ENCODE measurements around the gene REXO5.
A peak's percentile ranks its signal among the peaks of the same experiment; 100 is the strongest.

Gene REXO5

DNA sequence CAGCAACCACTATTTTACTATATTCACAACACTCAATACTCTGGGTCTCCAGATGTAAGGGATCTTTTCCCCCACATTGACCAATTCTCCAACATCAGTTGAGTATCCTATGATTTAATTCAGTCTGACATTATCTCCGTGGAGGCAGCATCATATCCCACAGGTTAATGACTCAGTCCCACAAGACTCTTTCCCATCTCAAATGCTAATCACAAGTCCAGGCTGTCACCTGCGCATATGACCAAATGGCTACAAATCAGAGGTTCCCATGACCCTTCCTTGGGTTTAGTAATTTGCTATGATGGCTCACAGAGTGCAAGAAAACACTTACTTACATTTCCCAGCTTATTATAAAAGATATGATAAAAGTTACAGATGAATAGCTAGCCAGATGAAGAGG lies 23.9 kb upstream of the REXO5 start (continued):
- TF ChIP-seq ZNF654 (tag by site-specific recombination; IDR thresholded peaks at IDR 0.05; ENCODE audit: low read depth) (no peak), ZNF843 (tag by site-specific recombination; IDR thresholded peaks at IDR 0.05) (no peak)
- TF ChIP-seq, protein P1, sequence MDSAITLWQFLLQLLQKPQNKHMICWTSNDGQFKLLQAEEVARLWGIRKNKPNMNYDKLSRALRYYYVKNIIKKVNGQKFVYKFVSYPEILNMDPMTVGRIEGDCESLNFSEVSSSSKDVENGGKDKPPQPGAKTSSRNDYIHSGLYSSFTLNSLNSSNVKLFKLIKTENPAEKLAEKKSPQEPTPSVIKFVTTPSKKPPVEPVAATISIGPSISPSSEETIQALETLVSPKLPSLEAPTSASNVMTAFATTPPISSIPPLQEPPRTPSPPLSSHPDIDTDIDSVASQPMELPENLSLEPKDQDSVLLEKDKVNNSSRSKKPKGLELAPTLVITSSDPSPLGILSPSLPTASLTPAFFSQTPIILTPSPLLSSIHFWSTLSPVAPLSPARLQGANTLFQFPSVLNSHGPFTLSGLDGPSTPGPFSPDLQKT (IDR thresholded peaks at IDR 0.05; ENCODE audit: borderline replicate concordance, low read depth, low read length) = no peak
- TF ChIP-seq, protein P2, sequence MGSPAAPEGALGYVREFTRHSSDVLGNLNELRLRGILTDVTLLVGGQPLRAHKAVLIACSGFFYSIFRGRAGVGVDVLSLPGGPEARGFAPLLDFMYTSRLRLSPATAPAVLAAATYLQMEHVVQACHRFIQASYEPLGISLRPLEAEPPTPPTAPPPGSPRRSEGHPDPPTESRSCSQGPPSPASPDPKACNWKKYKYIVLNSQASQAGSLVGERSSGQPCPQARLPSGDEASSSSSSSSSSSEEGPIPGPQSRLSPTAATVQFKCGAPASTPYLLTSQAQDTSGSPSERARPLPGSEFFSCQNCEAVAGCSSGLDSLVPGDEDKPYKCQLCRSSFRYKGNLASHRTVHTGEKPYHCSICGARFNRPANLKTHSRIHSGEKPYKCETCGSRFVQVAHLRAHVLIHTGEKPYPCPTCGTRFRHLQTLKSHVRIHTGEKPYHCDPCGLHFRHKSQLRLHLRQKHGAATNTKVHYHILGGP (tag by site-specific recombination; IDR thresholded peaks at IDR 0.05) = no peak

DNA sequence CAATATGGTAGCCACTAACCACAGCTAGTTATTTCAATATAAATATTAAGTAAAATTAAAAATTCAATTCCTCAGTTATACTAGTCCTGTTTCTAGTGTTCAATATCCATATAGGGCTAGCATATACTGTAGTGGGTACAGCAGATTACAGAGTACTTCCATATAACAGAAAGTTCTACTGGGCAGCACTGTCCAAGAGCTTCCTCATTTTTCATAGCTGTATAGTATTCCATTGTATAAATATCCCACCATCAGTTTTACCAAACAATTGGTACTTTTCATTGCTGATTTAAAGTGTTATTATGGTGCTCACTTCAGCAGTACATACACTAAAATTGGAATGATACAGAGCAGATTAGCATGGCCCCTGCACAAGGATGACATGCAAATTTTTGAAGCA lies 22.1 kb upstream of the REXO5 start:
- ChIA-PET CTCF (interaction anchor here (0.7 kb wide), 2 partner anchors 9 to 1520 kb away, joined by 3 to 4 read pairs; no protein-coding TSS in a partner anchor), POLR2A (no interaction called here)
- TF ChIP-seq ZNF146 (tag by site-specific recombination; IDR thresholded peaks at IDR 0.05) (peak; percentile 63; the same call in 1 of the 2 replicates), ZNF660 (tag by site-specific recombination; IDR thresholded peaks at IDR 0.05) (0 out of 2 replicates have a peak, but pooled peaks have one; percentile 27), MZF1 (tag by site-specific recombination; IDR thresholded peaks at IDR 0.05; ENCODE audit: borderline replicate concordance) (no peak), KLF8 (tag by site-specific recombination; IDR thresholded peaks at IDR 0.05) (no peak)
- Histone ChIP-seq H3K27ac (ENCODE audit: extremely low read depth, low read depth, low read length) (no peak overlapping the region), H3K4me3 (ENCODE audit: low read depth, low read length) (no peak overlapping the region), H3K9me3 (ENCODE audit: control insufficient read depth, insufficient read depth, low read depth, low read length) (no peaks in the 10 kb centered on the region), H3K4me1 (ENCODE audit: control insufficient read depth, insufficient read depth, low read length) (no peaks in the 10 kb centered on the region), H3K36me3 (ENCODE audit: control insufficient read depth in 2 of 2, insufficient read depth in 1 of 2, low read length in 2 of 2) (no peaks in the 10 kb centered on the region)

DNA sequence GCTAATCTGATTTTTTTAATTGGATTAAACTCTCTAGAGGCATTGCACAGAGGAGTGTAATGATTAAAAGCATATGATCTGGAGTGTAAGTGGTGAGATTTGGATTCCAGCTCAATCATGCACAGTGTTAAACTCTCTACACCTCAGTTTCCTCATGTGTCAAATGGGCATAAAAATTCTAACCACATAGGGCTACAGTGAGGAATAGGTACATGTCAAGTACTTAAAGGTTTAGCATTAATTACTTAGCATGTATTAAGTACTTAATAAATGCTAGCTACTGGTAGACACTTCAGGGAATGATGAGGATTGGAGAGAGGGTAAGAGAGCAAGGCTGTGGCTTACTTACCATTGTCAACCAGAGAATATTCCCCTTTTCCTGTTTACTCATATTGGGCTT lies 17.2 kb upstream of the REXO5 start:
- H3K4me3 ChIP-seq (ENCODE audit: low read depth, low read length) = no peak overlapping the region
- H3K9me3 ChIP-seq (ENCODE audit: control insufficient read depth, insufficient read depth, low read depth, low read length) = no peaks in the 10 kb centered on the region
- H3K27ac ChIP-seq (ENCODE audit: extremely low read depth, low read depth, low read length) = no peak overlapping the region
- H3K4me1 ChIP-seq (ENCODE audit: control insufficient read depth, insufficient read depth, low read length) = no peaks in the 10 kb centered on the region
- CTCF ChIA-PET = interaction anchor here (0.6 to 2.6 kb wide), 2 partner anchors 13 to 532 kb away, joined by 3 to 15 read pairs; no protein-coding TSS in a partner anchor
- POLR2A ChIA-PET = interaction anchor here (0.7 kb wide), 1 partner anchor 24 kb away, joined by 11 read pairs; no protein-coding TSS in a partner anchor
- TF ChIP-seq ZNF24 (tag by site-specific recombination; IDR thresholded peaks at IDR 0.05) (no peak), ZNF214 (tag by site-specific recombination; IDR thresholded peaks at IDR 0.05; ENCODE audit: borderline replicate concordance) (no peak), ZNF707 (tag by site-specific recombination; IDR thresholded peaks at IDR 0.05) (no peak), ZNF37A (tag by site-specific recombination; IDR thresholded peaks at IDR 0.05) (no peak), ZNF555 (tag by site-specific recombination; conservative IDR thresholded peaks at IDR 0.05) (no peak), ZNF626 (tag by site-specific recombination; IDR thresholded peaks at IDR 0.05) (no peak)
- TF ChIP-seq, protein P3, sequence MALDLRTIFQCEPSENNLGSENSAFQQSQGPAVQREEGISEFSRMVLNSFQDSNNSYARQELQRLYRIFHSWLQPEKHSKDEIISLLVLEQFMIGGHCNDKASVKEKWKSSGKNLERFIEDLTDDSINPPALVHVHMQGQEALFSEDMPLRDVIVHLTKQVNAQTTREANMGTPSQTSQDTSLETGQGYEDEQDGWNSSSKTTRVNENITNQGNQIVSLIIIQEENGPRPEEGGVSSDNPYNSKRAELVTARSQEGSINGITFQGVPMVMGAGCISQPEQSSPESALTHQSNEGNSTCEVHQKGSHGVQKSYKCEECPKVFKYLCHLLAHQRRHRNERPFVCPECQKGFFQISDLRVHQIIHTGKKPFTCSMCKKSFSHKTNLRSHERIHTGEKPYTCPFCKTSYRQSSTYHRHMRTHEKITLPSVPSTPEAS (tag by site-specific recombination; IDR thresholded peaks at IDR 0.05) = no peak
- TF ChIP-seq, protein P4, sequence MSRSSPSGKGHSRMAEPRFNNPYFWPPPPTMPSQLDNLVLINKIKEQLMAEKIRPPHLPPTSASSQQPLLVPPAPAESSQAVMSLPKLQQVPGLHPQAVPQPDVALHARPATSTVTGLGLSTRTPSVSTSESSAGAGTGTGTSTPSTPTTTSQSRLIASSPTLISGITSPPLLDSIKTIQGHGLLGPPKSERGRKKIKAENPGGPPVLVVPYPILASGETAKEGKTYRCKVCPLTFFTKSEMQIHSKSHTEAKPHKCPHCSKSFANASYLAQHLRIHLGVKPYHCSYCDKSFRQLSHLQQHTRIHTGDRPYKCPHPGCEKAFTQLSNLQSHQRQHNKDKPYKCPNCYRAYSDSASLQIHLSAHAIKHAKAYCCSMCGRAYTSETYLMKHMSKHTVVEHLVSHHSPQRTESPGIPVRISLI (tag by site-specific recombination; IDR thresholded peaks at IDR 0.05) = no peak
- H3K36me3 ChIP-seq (ENCODE audit: control insufficient read depth in 2 of 2, insufficient read depth in 1 of 2, low read length in 2 of 2) = no peaks in the 10 kb centered on the region
